GM18517 (cell line): ENCODE results near the gene C17orf75.
"Not testable (repeated sequence)": the region's sequence is repeated elsewhere in the genome, so short reads cannot be mapped to it uniquely, and the experiment has no call there.

Experiments used
- ATAC-seq: cut with Tn5 transposase; IDR thresholded peaks from one replicate; pipeline ENCODE4 v1.9.1; 2021; ENCODE audit warnings: mild to moderate bottlenecking, moderate library complexity; ENCODE audit not compliant: unreplicated experiment

The C17orf75 gene

GRCh38 chr17:32341857-32342602, at the start of gene C17orf75:
C17orf75 (minus strand) TSS chr17:32342173; CDS start chr17:32342139, 34 bp downstream.
- peak; percentile 72 for ATAC-seq

GRCh38 chr17:32388613-32389459, 46.9 kb upstream of the C17orf75 start:
- no peak for ATAC-seq

- not testable (repeated sequence) for ATAC-seq
Observed at GRCh38 chr17:32388128-32388527, 46.2 kb upstream of the C17orf75 start.

GRCh38 chr17:32386844-32387243, 44.9 kb upstream of the C17orf75 start:
- ATAC-seq, result no peak

GRCh38 chr17:32385971-32386370, 44.0 kb upstream of the C17orf75 start:
- no peak for ATAC-seq

GRCh38 chr17:32385121-32385520, 43.1 kb upstream of the C17orf75 start:
- no peak for ATAC-seq

- no peak for ATAC-seq
Observed at GRCh38 chr17:32383926-32384434, 42.0 kb upstream of the C17orf75 start.

- ATAC-seq, result no peak
Observed at GRCh38 chr17:32382526-32383223, 40.7 kb upstream of the C17orf75 start.

GRCh38 chr17:32370426-32370825, 28.5 kb upstream of the C17orf75 start:
- no peak for ATAC-seq

GRCh38 chr17:32361270-32361669, 19.3 kb upstream of the C17orf75 start:
- ATAC-seq, result no peak

- no peak for ATAC-seq
Observed at GRCh38 chr17:32357615-32358014, 15.6 kb upstream of the C17orf75 start.

GRCh38 chr17:32356750-32357149, 14.8 kb upstream of the C17orf75 start:
- no peak for ATAC-seq

- ATAC-seq, result no peak
Observed at GRCh38 chr17:32356378-32356743, 14.4 kb upstream of the C17orf75 start.

GRCh38 chr17:32355649-32356377, 13.8 kb upstream of the C17orf75 start:
- ATAC-seq, result no peak

- not testable (repeated sequence) for ATAC-seq
Observed at GRCh38 chr17:32352734-32353133, 10.8 kb upstream of the C17orf75 start.

GRCh38 chr17:32350666-32351418, 8.9 kb upstream of the C17orf75 start:
- ATAC-seq, result peak; percentile 4

GRCh38 chr17:32349854-32350665, 8.1 kb upstream of the C17orf75 start, which contains the start of gene ZNF207:
ZNF207 (plus strand) TSS chr17:32350157; CDS start chr17:32350286, 129 bp downstream.
- ATAC-seq, result peak; percentile 78

GRCh38 chr17:32349503-32349853, 7.5 kb upstream of the C17orf75 start:
- no peak for ATAC-seq

GRCh38 chr17:32348483-32348800, 6.5 kb upstream of the C17orf75 start:
- ATAC-seq, result no peak
